B cell (primary cell): ENCODE data around the gene PCDHA7. TPM values are rescaled to one million over a fixed set of nuclear protein-coding genes. Genes with fewer than 3 reads are reported as not detected.

Source experiments
- ATAC-seq: fragments of 200-7000 bp; cut with Tn5 transposase; one replicate; pipeline ENCODE4 v1.10.0; 2021; ENCODE audit warnings: low read depth, mild to moderate bottlenecking, moderate number of reproducible peaks, moderate library complexity
- CTCF ChIA-PET: fragments of 350-600 bp; sonication (Branson Sonifier 250); formaldehyde crosslinking; loops from one replicate; lab custom pipeline; 2021; ENCODE audit warnings: antibody characterized with exemption, inconsistent platforms; lab: Charles Lee
- POLR2A ChIA-PET: fragments of 350-600 bp; sonication (Branson Sonifier 250); formaldehyde crosslinking; loops from one replicate; lab custom pipeline; 2021; ENCODE audit warnings: antibody characterized with exemption; lab: Charles Lee
- DNase-seq: peaks from one replicate; pipeline ENCODE4 v3.0.0; 2013
- H2AFZ ChIP-seq: 2 replicates; pipeline ENCODE4 v1.6.1; 2012; ENCODE audit warnings: mild to moderate bottlenecking, low read depth, low read length; ENCODE audit not compliant: insufficient read depth, poor library complexity, severe bottlenecking
- H3K27ac ChIP-seq, 2 donors: 1 replicate in 1 of 2; 2 replicates in 1 of 2; pipeline ENCODE4 v1.5.1; 2012 to 2013; ENCODE audit warnings: low read length in 2 of 2, mild to moderate bottlenecking in 2 of 2, moderate library complexity in 1 of 2
- H3K27me3 ChIP-seq, 4 experiments: fragments of 200-600 bp in 1 of 4; sonication (generic) in 1 of 4; replicated peaks in 1 of 4; 1 replicate in 2 of 4; 2 replicates in 2 of 4; pipeline versions ENCODE4 v1.6.1 to v1.7.0; 2013 to 2016; ENCODE audit warnings: low read length in 3 of 4, mild to moderate bottlenecking in 2 of 4, mixed read lengths in 1 of 4, moderate library complexity in 1 of 4; ENCODE audit not compliant: insufficient read depth in 4 of 4, control insufficient read depth in 3 of 4; ENCODE audit errors: control extremely low read depth in 1 of 4
- H3K36me3 ChIP-seq, 2 experiments: replicated peaks in 1 of 2; 1 replicate in 1 of 2; 2 replicates in 1 of 2; pipeline versions ENCODE4 v1.6.1 to v1.7.1; 2013; ENCODE audit warnings: low read length in 1 of 2; ENCODE audit not compliant: insufficient read depth in 2 of 2, control insufficient read depth in 1 of 2; ENCODE audit errors: control extremely low read depth in 1 of 2, extremely low read depth in 1 of 2
- H3K4me1 ChIP-seq, 2 donors: fragments of 200-600 bp in 1 of 2; sonication (generic) in 1 of 2; 1 replicate in 1 of 2; 2 replicates in 1 of 2; pipeline versions ENCODE4 v1.5.1 to v1.6.1; 2013 to 2017; ENCODE audit warnings: low read length in 2 of 2; ENCODE audit not compliant: control insufficient read depth in 2 of 2, insufficient read depth in 2 of 2
- H3K4me2 ChIP-seq: replicated peaks from 2 replicates; pipeline ENCODE3; 2012; ENCODE audit warnings: mild to moderate bottlenecking, low read depth, low read length; ENCODE audit not compliant: poor library complexity, severe bottlenecking
- H3K4me3 ChIP-seq, 5 experiments: fragments of 200-600 bp in 1 of 5; sonication (generic) in 1 of 5; 1 replicate in 3 of 5; 2 replicates in 2 of 5; pipeline versions ENCODE4 v1.5.1 to v1.7.0; 2011 to 2016; ENCODE audit warnings: low read length in 4 of 5, mild to moderate bottlenecking in 4 of 5, low read depth in 2 of 5, control low read depth in 1 of 5, moderate library complexity in 1 of 5; ENCODE audit not compliant: insufficient read depth in 1 of 5; ENCODE audit errors: control extremely low read depth in 1 of 5, extremely low read depth in 1 of 5
- H3K79me2 ChIP-seq: fragments of 200-600 bp; sonication (generic); one replicate; pipeline ENCODE4 v1.6.0; 2016; ENCODE audit warnings: low read length; ENCODE audit not compliant: control insufficient read depth, insufficient read depth
- H3K9ac ChIP-seq: fragments of 200-600 bp; sonication (generic); 2 replicates; pipeline ENCODE4 v1.6.1; 2017; ENCODE audit warnings: mild to moderate bottlenecking, low read length, moderate library complexity
- H3K9me3 ChIP-seq, 3 donors: one replicate each; pipeline versions ENCODE4 v1.6.1 to v1.7.1; 2013; ENCODE audit warnings: low read length in 2 of 3; ENCODE audit not compliant: control insufficient read depth in 2 of 3, insufficient read depth in 1 of 3; ENCODE audit errors: control extremely low read depth in 1 of 3
- H4K20me1 ChIP-seq: 2 replicates; pipeline ENCODE4 v1.6.0; 2012; ENCODE audit warnings: mild to moderate bottlenecking, low read length; ENCODE audit not compliant: insufficient read depth, control insufficient read depth, poor library complexity, severe bottlenecking
- H3K27ac Mint-ChIP-seq: one replicate; pipeline ENCODE4 v1.8.0; 2021; ENCODE audit warnings: mixed read lengths
- H3K27me3 Mint-ChIP-seq: one replicate; pipeline ENCODE4 v1.8.0; 2021; ENCODE audit warnings: mixed read lengths
- H3K4me1 Mint-ChIP-seq: one replicate; pipeline ENCODE4 v1.8.0; 2021; ENCODE audit warnings: mixed read lengths
- H3K4me3 Mint-ChIP-seq: one replicate; pipeline ENCODE4 v1.8.0; 2021; ENCODE audit warnings: mixed read lengths
- H3K9me3 Mint-ChIP-seq: one replicate; pipeline ENCODE4 v1.8.0; 2022; ENCODE audit warnings: mixed read lengths; ENCODE audit not compliant: insufficient read depth
- CTCF ChIP-seq: fragments of 200-600 bp; IDR thresholded peaks from one replicate; pipeline ENCODE4 v1.8.0; 2022; ENCODE audit warnings: antibody characterized with exemption, mild to moderate bottlenecking
- EZH2 ChIP-seq: IDR thresholded peaks from 2 replicates; pipeline ENCODE4 v1.6.1; 2012; ENCODE audit warnings: borderline replicate concordance, low read depth, mild to moderate bottlenecking, moderate library complexity, low read length; ENCODE audit not compliant: insufficient read depth, poor library complexity, severe bottlenecking
- whole genome bisulfite sequencing: methylation state at CpG from one replicate; pipeline ENCODE4 v1.1.5; 2013; ENCODE audit warnings: missing lambda C conversion rate; ENCODE audit not compliant: insufficient coverage; 5-methylcytosine and 5-hydroxymethylcytosine counted together
- intact Hi-C: fragments of 100-400 bp; cut with micrococcal nuclease; formaldehyde crosslinking; loops from one replicate; pipeline ENCODE4 v1.10.0; 2022
- polyA plus RNA-seq: library from polyadenylated mRNA; depleted of rRNA; stranded (reverse); fragments of >200 nt; gene quantifications from 2 replicates; pipeline ENCODE4 v1.2.3, GENCODE V29; 2012
- total RNA-seq, 2 donors: library from RNA; stranded (reverse); fragments of 120-200 nt in 1 of 2; gene quantifications; 1 replicate in 1 of 2; 2 replicates in 1 of 2; pipeline versions ENCODE4 v1.2.3 to v1.2.4, GENCODE V29; 2013 to 2022

Gene PCDHA7
- total and polyA plus RNA-seq, 2 donors (not counting 1 experiment from before 2014, with no cell fraction given), result 0.03 TPM; not detected in 1

DNA sequence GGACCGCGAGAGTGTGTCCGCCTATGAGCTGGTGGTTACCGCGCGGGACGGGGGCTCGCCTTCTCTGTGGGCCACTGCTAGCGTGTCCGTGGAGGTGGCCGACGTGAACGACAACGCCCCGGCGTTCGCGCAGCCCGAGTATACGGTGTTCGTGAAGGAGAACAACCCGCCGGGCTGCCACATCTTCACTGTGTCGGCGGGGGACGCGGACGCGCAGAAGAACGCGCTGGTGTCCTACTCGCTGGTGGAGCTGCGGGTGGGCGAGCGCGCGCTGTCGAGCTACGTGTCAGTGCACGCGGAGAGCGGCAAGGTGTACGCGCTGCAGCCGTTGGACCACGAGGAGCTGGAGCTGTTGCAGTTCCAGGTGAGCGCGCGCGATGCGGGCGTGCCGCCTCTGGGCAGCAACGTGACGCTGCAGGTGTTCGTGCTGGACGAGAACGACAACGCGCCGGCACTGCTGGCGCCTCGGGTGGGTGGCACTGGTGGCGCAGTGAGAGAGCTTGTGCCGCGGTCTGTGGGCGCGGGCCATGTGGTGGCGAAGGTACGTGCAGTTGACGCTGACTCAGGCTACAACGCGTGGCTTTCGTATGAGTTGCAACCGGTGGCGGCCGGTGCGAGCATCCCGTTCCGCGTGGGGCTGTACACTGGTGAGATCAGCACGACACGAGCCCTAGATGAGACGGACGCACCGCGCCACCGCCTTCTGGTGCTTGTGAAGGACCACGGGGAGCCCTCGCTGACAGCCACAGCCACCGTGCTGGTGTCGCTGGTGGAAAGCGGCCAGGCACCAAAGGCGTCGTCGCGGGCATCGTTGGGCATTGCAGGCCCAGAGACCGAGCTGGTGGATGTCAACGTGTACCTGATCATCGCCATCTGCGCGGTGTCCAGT, 1.8 kb downstream of the PCDHA7 start:
- H3K4me2 ChIP-seq, result no peak overlapping the region
- H3K4me1 Mint-ChIP-seq, result no peaks in the 10 kb centered on the region
- intact Hi-C loops, result no loop called here

More for the DNA sequence above, 1.8 kb downstream of the PCDHA7 start:
- Histone ChIP-seq H3K4me1 (no peaks in the 10 kb centered on the region), H3K27me3 (peaks cover 0 to 10% (median 5%) of the 10 kb centered on the region in 4 experiments), H2AFZ (no peak overlapping the region), H3K27ac (no peak overlapping the region), H4K20me1 (no peaks in the 10 kb centered on the region), H3K4me3 (no peak overlapping the region), H3K9ac (no peak overlapping the region), H3K9me3 (peaks cover 0 to 21% (median 11%) of the 10 kb centered on the region in 3 donors), H3K36me3 (no peaks in the 10 kb centered on the region), H3K79me2 (no peaks in the 10 kb centered on the region)
- Mint-ChIP-seq H3K9me3 (peaks cover 3% of the 10 kb centered on the region), H3K4me3 (no peak overlapping the region), H3K27ac (no peak overlapping the region), H3K27me3 (peaks cover 26% of the 10 kb centered on the region)
- TF ChIP-seq CTCF (no peak), EZH2 (no peak)
- 60% methylated on average over 103 of the region's 103 CpGs for WGBS
- ChIA-PET CTCF (no interaction called here), POLR2A (no interaction called here)
- no peak for ATAC-seq
- no peak for DNase-seq
